GM18498 (cell line): Measurements from ENCODE around the gene RBM4.
A peak's percentile ranks its signal among the peaks of the same experiment; 100 is the strongest.
"Not testable (repeated sequence)": the region's sequence is repeated elsewhere in the genome, so short reads cannot be mapped to it uniquely, and the experiment has no call there.

Experiments used
- ATAC-seq: cut with Tn5 transposase; IDR thresholded peaks from one replicate; pipeline ENCODE4 v1.9.1; 2021; ENCODE audit warnings: mild to moderate bottlenecking, moderate library complexity; ENCODE audit not compliant: unreplicated experiment

The RBM4 gene

DNA sequence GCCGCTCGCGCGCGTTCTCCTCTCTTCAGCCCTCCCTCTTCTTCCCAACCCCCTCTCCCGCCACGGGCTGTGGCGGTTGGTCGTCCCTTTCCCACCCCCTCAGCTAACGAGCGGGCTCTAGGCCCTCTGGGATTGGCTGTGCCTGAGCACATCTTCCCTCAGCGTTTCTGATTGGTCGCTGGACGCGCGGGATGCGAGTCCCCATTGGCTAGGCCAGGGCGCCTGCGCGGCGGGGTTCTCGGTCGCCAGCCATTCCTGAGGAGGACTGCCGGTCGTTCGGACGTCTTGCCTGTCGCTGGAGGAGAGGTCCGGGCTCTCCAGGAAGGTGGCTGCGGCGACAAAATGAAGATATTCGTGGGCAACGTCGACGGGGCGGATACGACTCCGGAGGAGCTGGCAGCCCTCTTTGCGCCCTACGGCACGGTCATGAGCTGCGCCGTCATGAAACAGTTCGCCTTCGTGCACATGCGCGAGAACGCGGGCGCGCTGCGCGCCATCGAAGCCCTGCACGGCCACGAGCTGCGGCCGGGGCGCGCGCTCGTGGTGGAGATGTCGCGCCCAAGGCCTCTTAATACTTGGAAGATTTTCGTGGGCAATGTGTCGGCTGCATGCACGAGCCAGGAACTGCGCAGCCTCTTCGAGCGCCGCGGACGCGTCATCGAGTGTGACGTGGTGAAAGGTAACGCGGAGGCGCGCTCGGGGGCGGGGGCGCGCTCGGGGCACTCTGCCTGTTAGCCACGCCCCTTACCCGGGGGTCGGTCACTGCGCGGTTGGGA lies 21.9 kb upstream of the RBM4 start, which contains the start of gene RBM14:
TSS of gene RBM14 (plus strand) at position 252 of the 776 bp plus-strand sequence. CDS start at position 343, 91 bp downstream.
- ATAC-seq = peak; percentile 88

- no peak for ATAC-seq
Observed at GRCh38 chr11:66617155-66617834, 21.2 kb upstream of the RBM4 start.

DNA sequence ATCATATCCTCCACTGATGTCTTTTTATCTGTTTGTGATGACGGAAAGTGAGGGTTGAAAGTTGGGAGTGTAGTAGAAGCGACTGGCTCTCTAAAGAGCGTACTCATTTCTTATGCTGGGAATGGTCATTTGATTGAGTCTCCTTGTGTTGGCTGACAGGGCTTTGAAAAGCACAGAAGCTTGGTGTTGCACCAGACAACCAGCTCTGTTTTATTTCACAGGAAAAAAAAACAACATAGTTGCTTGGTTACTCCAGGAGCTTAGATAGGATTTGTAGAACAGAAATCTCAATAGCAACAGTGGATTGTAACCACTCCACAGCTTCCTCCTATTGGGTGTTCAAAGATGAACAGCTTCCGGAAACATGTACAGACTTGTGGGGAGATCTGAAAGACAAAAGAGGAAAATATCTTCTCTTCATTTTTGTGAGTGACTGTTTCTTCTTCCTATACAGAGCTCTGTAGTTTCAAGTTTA lies 19.4 kb upstream of the RBM4 start:
- ATAC-seq = no peak

- ATAC-seq = no peak
Observed at GRCh38 chr11:66624450-66624849, 14.1 kb upstream of the RBM4 start.

DNA sequence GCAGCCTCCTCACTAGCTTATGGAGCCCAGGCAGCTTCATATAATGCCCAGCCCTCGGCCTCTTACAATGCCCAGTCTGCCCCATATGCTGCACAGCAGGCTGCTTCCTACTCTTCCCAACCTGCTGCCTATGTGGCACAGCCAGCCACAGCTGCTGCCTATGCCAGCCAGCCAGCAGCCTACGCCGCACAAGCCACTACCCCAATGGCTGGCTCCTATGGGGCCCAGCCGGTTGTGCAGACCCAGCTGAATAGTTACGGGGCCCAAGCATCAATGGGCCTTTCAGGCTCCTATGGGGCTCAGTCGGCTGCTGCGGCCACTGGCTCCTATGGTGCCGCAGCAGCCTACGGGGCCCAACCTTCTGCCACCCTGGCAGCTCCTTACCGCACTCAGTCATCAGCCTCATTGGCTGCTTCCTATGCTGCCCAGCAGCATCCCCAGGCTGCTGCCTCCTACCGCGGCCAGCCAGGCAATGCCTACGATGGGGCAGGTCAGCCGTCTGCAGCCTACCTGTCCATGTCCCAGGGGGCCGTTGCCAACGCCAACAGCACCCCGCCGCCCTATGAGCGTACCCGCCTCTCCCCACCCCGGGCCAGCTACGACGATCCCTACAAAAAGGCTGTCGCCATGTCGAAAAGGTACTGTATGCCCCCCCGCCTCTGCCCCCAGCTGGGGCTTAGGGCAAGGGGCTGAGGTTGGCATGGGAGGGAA lies 13.3 kb upstream of the RBM4 start:
- no peak for ATAC-seq

DNA sequence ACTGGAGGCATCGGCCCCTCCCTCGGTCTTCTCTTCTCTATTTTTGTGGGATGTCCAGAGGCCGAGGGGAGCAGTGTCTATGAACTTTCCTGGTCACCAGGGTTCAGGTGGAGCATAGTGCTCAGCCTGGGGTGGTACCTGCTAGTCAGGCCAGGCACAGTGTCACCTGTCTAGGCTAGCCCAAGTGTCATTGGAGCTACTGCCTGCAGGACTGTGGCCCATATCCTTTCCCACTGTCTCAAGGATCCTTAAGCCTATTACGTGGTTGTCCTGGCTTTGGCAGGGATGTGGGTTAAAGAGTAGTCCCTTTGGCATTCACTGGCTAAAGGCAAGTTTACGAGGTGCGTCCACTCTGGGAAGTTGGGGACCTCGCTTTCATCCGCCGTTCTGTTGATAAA lies 12.8 kb upstream of the RBM4 start:
- no peak for ATAC-seq

DNA sequence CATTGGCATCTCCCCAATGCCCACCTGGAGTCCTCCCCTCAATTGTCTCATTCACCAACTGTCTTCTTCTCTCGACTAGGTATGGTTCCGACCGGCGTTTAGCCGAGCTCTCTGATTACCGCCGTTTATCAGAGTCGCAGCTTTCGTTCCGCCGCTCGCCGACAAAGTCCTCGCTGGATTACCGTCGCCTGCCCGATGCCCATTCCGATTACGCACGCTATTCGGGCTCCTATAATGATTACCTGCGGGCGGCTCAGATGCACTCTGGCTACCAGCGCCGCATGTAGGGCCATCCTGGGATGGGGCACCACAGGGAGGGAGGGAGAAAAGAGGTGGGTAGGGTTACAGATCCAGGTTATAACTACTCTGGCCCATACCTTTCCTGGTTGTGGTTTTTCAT lies 12.1 kb upstream of the RBM4 start:
- no peak for ATAC-seq

- ATAC-seq = no peak
Observed at GRCh38 chr11:66626926-66627325, 11.6 kb upstream of the RBM4 start.

GRCh38 chr11:66628061-66628603 lies 10.4 kb upstream of the RBM4 start:
- ATAC-seq = no peak

- ATAC-seq = no peak
Observed at GRCh38 chr11:66629356-66629755, 9.1 kb upstream of the RBM4 start.

GRCh38 chr11:66631883-66632282 lies 6.6 kb upstream of the RBM4 start:
- no peak for ATAC-seq

DNA sequence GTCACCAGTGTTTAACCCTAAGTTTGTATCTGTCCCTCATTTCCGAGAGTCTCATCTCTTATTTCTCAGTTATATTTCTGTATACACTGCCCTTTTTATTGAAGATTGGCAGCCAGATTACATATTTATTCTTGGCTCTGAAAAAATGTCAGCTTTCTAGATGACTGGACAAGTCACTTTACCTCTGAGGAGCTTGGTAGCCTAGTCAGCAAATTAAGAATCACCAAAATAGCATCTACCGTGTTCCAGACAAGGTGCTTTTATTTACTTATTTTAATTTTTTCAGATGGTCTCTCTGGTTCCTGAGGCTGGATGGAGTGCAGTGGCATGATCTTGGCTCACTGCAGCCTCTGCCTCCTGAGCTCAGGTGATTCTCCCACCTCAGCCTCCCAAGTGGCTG lies 5.6 kb upstream of the RBM4 start:
- ATAC-seq = no peak

- no peak for ATAC-seq
Observed at GRCh38 chr11:66636411-66636810, 2.1 kb upstream of the RBM4 start.

DNA sequence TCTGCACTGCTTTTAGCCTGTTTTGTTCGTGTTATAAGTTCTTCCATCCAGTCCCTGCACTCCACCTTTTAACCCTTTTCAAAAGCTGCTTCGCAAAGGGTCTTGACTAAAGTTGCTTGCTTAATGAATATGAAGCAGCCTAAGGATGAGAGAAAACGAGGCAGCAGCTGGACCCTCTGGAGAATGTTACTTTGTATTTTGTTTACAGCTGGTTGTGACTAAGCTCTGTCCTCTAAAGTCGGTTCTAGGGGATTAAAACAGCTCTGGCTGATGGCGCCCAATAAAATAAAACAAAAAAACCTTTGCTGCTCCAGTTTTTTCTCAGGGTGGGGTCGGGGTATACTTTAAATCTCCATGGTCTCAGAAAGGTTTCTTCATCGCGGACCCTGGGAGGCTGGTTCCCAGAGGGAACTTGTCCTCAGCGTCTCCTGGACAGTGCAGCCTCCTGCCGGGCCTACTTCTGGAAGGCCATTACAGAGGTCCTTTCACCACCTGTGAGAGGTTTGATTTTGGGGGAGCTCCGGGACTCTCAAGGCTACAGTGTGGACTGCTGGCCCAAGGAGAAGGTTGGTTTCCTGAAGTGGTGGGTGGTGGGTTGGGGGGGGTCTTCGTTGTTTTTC lies 836 bp upstream of the RBM4 start:
- no peak for ATAC-seq

GRCh38 chr11:66639066-66639813 lies 737 bp downstream of the RBM4 start:
- no peak for ATAC-seq

DNA sequence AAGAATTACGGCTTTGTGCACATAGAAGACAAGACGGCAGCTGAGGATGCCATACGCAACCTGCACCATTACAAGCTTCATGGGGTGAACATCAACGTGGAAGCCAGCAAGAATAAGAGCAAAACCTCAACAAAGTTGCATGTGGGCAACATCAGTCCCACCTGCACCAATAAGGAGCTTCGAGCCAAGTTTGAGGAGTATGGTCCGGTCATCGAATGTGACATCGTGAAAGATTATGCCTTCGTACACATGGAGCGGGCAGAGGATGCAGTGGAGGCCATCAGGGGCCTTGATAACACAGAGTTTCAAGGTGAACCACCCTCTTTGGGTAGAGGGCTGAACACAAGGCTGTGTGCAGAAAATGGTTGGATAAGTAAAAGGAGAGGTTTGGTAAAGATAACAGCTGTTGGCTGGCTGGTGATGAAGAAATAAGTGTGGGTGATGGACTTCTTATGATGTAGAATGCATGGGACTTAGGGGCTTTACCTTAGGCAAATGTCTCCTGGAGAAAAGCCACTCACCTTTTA lies 1.4 kb downstream of the RBM4 start:
- ATAC-seq = not testable (repeated sequence)

GRCh38 chr11:66641834-66642233 lies 3.3 kb downstream of the RBM4 start:
- ATAC-seq = no peak

GRCh38 chr11:66643745-66644437 lies 5.4 kb downstream of the RBM4 start:
- ATAC-seq = no peak

- ATAC-seq = no peak
Observed at GRCh38 chr11:66646828-66647227, 8.3 kb downstream of the RBM4 start.
